ENCODE data around the gene BOD1. TPM values are rescaled to one million over a fixed set of nuclear protein-coding genes. Genes with fewer than 3 reads are reported as not detected.

Gene BOD1
- total and polyA plus RNA-seq, 2 of the 8 experiments (the other 6 are each of a cell fraction or from before 2014, with no cell fraction given), result 107 to 149 TPM

GRCh38 chr5:173653822-173654523, 37.5 kb upstream of the BOD1 start:
- Histone ChIP-seq H2BK120ac (replicated peaks; ENCODE audit: low read depth, low read length) (peak overlapping the region; percentile 29), H2BK15ac (ENCODE audit: low read length) (no peak overlapping the region), H3K27me3 (replicated peaks in 1 of 4; ENCODE audit: control insufficient read depth in 3 of 4, extremely low read depth in 1 of 4, insufficient read depth in 3 of 4, low read length in 3 of 4) (0 out of 7 replicates have a peak, but pooled peaks cover 0 to 2% (median 0%) of the 10 kb centered on the region in 4 experiments), H2AFZ (ENCODE audit: low read length) (no peak overlapping the region), H2BK5ac (ENCODE audit: low read depth, low read length) (0 out of 2 replicates have a peak overlapping the region, but pooled peaks have one; percentile 18), H2BK20ac (ENCODE audit: low read length) (peak overlapping the region; percentile 80; the same call in 1 of the 2 replicates), H2AK5ac (ENCODE audit: low read depth, low read length) (no peak overlapping the region), H3K4me2 (ENCODE audit: insufficient read depth in 1 of 2, low read depth in 2 of 2, low read length in 2 of 2) (no peak overlapping the region), H3K18ac (ENCODE audit: extremely low read depth, low read length) (no peak overlapping the region), H4K8ac (ENCODE audit: extremely low read depth, insufficient read depth, low read length) (no peak overlapping the region), H3K79me1 (ENCODE audit: low read depth, low read length) (no peaks in the 10 kb centered on the region), H3K9me3 (ENCODE audit: insufficient read depth in 2 of 2, low read depth in 1 of 2, low read length in 1 of 2) (peaks cover 12 to 17% of the 10 kb centered on the region in 2 experiments), H4K91ac (replicated peaks; ENCODE audit: insufficient read length, low read length) (no peak overlapping the region), H3K36me3 (ENCODE audit: control insufficient read depth in 2 of 4, insufficient read depth in 4 of 4, low read length in 3 of 4) (no peaks in the 10 kb centered on the region), H3K23me2 (ENCODE audit: low read depth, low read length) (no peaks in the 10 kb centered on the region), H3K56ac (replicated peaks; ENCODE audit: insufficient read length, low read depth, low read length) (no peak overlapping the region), H3K4ac (replicated peaks; ENCODE audit: insufficient read length, low read depth, low read length) (no peak overlapping the region), H3K23ac (ENCODE audit: insufficient read length) (no peak overlapping the region), H3K9ac (replicated peaks in 1 of 4; ENCODE audit: extremely low read depth in 1 of 4, low read depth in 3 of 4, low read length in 3 of 4) (no peak overlapping the region), H3K14ac (ENCODE audit: insufficient read length) (no peak overlapping the region), H3K4me1 (replicated peaks in 1 of 4; ENCODE audit: control insufficient read depth in 3 of 4, insufficient read depth in 4 of 4, low read length in 3 of 4) (peaks cover 0 to 2% (median 0%) of the 10 kb centered on the region in 4 experiments; a peak in 1 of 7 replicates), H3K4me3 (ENCODE audit: extremely low read depth in 1 of 4, insufficient read depth in 2 of 4, low read depth in 3 of 4, low read length in 4 of 4) (no peak overlapping the region), H4K20me1 (replicated peaks in 1 of 2; ENCODE audit: control insufficient read depth in 1 of 2, insufficient read depth in 2 of 2, low read length in 2 of 2) (no peaks in the 10 kb centered on the region), H3K79me2 (ENCODE audit: control insufficient read depth in 1 of 2, insufficient read depth in 2 of 2, low read length in 2 of 2) (no peaks in the 10 kb centered on the region), H2BK12ac (ENCODE audit: low read depth, low read length) (peak overlapping the region; percentile 80; the same call in 1 of the 2 replicates), H4K5ac (ENCODE audit: insufficient read length, low read depth, low read length) (no peak overlapping the region), H3K27ac (ENCODE audit: low read depth, low read length) (no peak overlapping the region)
- TF ChIP-seq SIRT6 (IDR thresholded peaks at IDR 0.05; ENCODE audit: low read length) (no peak), ASH2L (IDR thresholded peaks at IDR 0.05; ENCODE audit: low read length) (no peak), RBBP5 (IDR thresholded peaks at IDR 0.05; ENCODE audit: borderline replicate concordance, low read depth, low read length) (no peak), CHD1 (IDR thresholded peaks at IDR 0.05; ENCODE audit: low read depth, low read length) (no peak), TCF12 (IDR thresholded peaks at IDR 0.05; ENCODE audit: low read depth, low read length) (no peak), SP1 (IDR thresholded peaks at IDR 0.05; ENCODE audit: low read depth, low read length) (no peak)
- TF ChIP-seq, protein P1, sequence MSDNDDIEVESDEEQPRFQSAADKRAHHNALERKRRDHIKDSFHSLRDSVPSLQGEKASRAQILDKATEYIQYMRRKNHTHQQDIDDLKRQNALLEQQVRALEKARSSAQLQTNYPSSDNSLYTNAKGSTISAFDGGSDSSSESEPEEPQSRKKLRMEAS (IDR thresholded peaks at IDR 0.05), result no peak
- ChIA-PET POLR2A (ENCODE audit: partially characterized antibody) (interaction anchor here (1.5 kb wide), 1 partner anchor 16 kb away, joined by 4 read pairs; no protein-coding TSS in a partner anchor), CTCF (ENCODE audit: partially characterized antibody) (interaction anchor here (0.8 to 1.6 kb wide), 4 partner anchors 20 to 331 kb away, joined by 3 to 4 read pairs (median 4); no protein-coding TSS in a partner anchor)
- no peak for FAIRE-seq
- WGBS, 2 experiments (ENCODE audit: extremely low coverage in 1 of 2, insufficient coverage in 1 of 2, insufficient read length in 1 of 2, insufficient replicate concordance in 2 of 2, low coverage in 1 of 2, low lambda C conversion rate in 2 of 2, missing lambda C conversion rate in 1 of 2), result 84% methylated on average over 10 of the region's 10 CpGs; no CpG with 5 or more reads in 1 of the 2 experiments
- DNase-seq (ENCODE audit: low read depth in 1 of 2, low spot score in 2 of 2), result no peak

Measured in H1 (cell line).